ENCODE results near the gene ZNF343.
"Not testable (repeated sequence)": the region's sequence is repeated elsewhere in the genome, so short reads cannot be mapped to it uniquely, and the experiment has no call there.

Gene ZNF343

DNA sequence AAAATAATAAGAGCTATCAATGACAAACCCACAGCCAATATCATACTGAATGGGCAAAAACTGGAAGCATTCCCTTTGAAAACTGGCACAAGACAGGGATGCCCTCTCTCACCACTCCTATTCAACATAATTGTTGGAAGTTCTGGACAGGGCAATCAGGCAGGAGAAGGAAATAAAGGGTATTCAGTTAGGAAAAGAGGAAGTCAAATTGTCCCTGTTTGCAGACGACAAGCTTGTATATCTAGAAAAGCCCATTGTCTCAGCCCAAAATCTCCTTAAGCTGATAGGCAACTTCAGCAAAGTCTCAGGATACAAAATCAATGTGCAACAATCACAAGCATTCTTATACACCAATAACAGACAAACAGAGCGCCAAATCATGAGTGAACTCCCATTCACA lies 3.9 kb downstream of the ZNF343 start:
- not testable (repeated sequence) for H3K36me3 ChIP-seq (ENCODE audit: insufficient read depth, low read length); H3K4me1 ChIP-seq (ENCODE audit: control insufficient read depth, insufficient read depth, low read length, unreplicated experiment); H3K27ac ChIP-seq (ENCODE audit: low read depth, low read length); H3K27me3 ChIP-seq (ENCODE audit: insufficient read depth, low read length); H3K4me3 ChIP-seq (ENCODE audit: low read depth, low read length); H2AFZ ChIP-seq (ENCODE audit: low read length, unreplicated experiment)
- peaks cover 28% of the 10 kb centered on the region for H3K79me2 ChIP-seq (ENCODE audit: control insufficient read depth, insufficient read depth, low read length, unreplicated experiment)

- H3K36me3 ChIP-seq (ENCODE audit: insufficient read depth, low read length); H3K27me3 ChIP-seq (ENCODE audit: insufficient read depth, low read length); H3K4me1 ChIP-seq (ENCODE audit: control insufficient read depth, insufficient read depth, low read length, unreplicated experiment); H3K27ac ChIP-seq (ENCODE audit: low read depth, low read length); H2AFZ ChIP-seq (ENCODE audit: low read length, unreplicated experiment); H3K4me3 ChIP-seq (ENCODE audit: low read depth, low read length): not testable (repeated sequence)
- peaks cover 20% of the 10 kb centered on the region for H3K79me2 ChIP-seq (ENCODE audit: control insufficient read depth, insufficient read depth, low read length, unreplicated experiment)
These were observed 5.8 kb downstream of the ZNF343 start for GRCh38 chr20:2502808-2503384.

DNA sequence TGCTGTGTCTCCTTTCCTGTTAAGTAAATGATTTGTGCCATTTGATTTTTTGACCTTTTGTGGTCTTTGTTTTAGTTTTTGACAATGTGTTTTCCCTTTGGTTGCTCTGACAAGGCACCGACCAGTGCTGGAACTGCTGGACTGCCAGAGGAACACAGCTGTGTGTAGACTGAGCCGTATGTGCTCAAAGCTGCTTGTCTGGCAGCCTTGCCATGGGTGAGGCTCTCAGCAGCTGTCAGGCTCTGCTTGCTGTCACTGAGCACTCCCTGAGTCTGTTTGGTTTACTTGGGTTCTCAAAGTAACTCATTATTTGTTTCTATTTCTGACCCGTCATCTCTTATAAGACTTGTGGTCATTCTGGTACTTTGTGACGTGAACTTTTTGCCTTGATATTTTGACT lies 23.1 kb downstream of the ZNF343 start:
- Histone ChIP-seq H3K4me1 (ENCODE audit: control insufficient read depth, insufficient read depth, low read length, unreplicated experiment) (no peaks in the 10 kb centered on the region), H3K27ac (ENCODE audit: low read depth, low read length) (no peak overlapping the region), H3K4me3 (ENCODE audit: low read depth, low read length) (no peak overlapping the region), H3K79me2 (ENCODE audit: control insufficient read depth, insufficient read depth, low read length, unreplicated experiment) (no peaks in the 10 kb centered on the region), H3K36me3 (ENCODE audit: insufficient read depth, low read length) (peaks cover 28% of the 10 kb centered on the region), H2AFZ (ENCODE audit: low read length, unreplicated experiment) (no peak overlapping the region), H3K27me3 (ENCODE audit: insufficient read depth, low read length) (no peaks in the 10 kb centered on the region)

DNA sequence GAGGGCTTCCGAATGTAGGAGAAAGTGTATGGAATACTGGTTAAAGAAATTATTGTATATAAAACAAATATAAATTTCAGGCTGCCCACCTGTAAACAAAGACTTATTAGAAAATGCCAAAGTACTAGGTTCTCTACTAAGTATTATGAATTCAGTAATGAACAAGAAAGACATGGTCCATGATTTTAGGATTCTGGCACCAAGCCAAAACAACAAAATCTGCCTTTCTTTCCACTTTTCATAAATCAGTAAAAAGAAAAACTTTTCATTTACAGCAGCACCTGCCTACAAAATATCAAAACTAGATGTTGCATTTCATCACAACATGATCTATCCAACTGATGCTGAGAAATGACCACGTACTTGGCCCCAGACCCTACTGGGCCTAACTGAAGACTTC lies 23.6 kb downstream of the ZNF343 start:
- Histone ChIP-seq H3K27ac (ENCODE audit: low read depth, low read length) (no peak overlapping the region), H3K4me3 (ENCODE audit: low read depth, low read length) (no peak overlapping the region), H3K27me3 (ENCODE audit: insufficient read depth, low read length) (no peaks in the 10 kb centered on the region), H3K4me1 (ENCODE audit: control insufficient read depth, insufficient read depth, low read length, unreplicated experiment) (no peaks in the 10 kb centered on the region), H2AFZ (ENCODE audit: low read length, unreplicated experiment) (no peak overlapping the region), H3K36me3 (ENCODE audit: insufficient read depth, low read length) (peaks cover 28% of the 10 kb centered on the region), H3K79me2 (ENCODE audit: control insufficient read depth, insufficient read depth, low read length, unreplicated experiment) (no peaks in the 10 kb centered on the region)

DNA sequence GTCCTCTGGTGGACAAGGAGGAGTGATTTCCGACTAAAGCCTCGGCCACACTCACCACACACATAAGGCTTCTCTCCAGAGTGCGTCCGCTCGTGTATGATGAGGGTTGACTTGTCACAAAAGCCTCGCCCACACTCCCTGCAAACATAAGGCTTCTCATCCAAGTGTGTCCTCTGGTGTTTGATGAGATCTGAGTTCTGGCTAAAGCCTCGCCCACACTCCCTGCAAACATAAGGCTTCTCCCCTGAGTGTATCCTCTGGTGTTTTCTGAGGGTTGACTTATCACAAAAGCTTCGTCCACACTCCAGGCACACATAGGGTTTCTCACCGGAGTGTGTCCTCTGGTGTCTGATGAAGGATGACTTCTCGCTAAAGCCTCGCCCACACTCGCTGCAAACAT lies 25.2 kb downstream of the ZNF343 start:
- Histone ChIP-seq H3K27ac (ENCODE audit: low read depth, low read length) (no peak overlapping the region), H3K36me3 (ENCODE audit: insufficient read depth, low read length) (peaks cover 28% of the 10 kb centered on the region), H3K79me2 (ENCODE audit: control insufficient read depth, insufficient read depth, low read length, unreplicated experiment) (no peaks in the 10 kb centered on the region), H2AFZ (ENCODE audit: low read length, unreplicated experiment) (no peak overlapping the region), H3K4me1 (ENCODE audit: control insufficient read depth, insufficient read depth, low read length, unreplicated experiment) (no peaks in the 10 kb centered on the region), H3K27me3 (ENCODE audit: insufficient read depth, low read length) (no peaks in the 10 kb centered on the region), H3K4me3 (ENCODE audit: low read depth, low read length) (no peak overlapping the region)

GRCh38 chr20:2480381-2480780 lies 28.3 kb downstream of the ZNF343 start:
- no peak overlapping the region for H3K27ac ChIP-seq (ENCODE audit: low read depth, low read length)
- peaks cover 13% of the 10 kb centered on the region; the same call in 1 of the 2 replicates for H3K36me3 ChIP-seq (ENCODE audit: insufficient read depth, low read length)
- no peaks in the 10 kb centered on the region for H3K4me1 ChIP-seq (ENCODE audit: control insufficient read depth, insufficient read depth, low read length, unreplicated experiment)
- H3K4me3 ChIP-seq (ENCODE audit: low read depth, low read length) = no peak overlapping the region
- H2AFZ ChIP-seq (ENCODE audit: low read length, unreplicated experiment) = no peak overlapping the region
- no peaks in the 10 kb centered on the region for H3K27me3 ChIP-seq (ENCODE audit: insufficient read depth, low read length)
- no peaks in the 10 kb centered on the region for H3K79me2 ChIP-seq (ENCODE audit: control insufficient read depth, insufficient read depth, low read length, unreplicated experiment)

DNA sequence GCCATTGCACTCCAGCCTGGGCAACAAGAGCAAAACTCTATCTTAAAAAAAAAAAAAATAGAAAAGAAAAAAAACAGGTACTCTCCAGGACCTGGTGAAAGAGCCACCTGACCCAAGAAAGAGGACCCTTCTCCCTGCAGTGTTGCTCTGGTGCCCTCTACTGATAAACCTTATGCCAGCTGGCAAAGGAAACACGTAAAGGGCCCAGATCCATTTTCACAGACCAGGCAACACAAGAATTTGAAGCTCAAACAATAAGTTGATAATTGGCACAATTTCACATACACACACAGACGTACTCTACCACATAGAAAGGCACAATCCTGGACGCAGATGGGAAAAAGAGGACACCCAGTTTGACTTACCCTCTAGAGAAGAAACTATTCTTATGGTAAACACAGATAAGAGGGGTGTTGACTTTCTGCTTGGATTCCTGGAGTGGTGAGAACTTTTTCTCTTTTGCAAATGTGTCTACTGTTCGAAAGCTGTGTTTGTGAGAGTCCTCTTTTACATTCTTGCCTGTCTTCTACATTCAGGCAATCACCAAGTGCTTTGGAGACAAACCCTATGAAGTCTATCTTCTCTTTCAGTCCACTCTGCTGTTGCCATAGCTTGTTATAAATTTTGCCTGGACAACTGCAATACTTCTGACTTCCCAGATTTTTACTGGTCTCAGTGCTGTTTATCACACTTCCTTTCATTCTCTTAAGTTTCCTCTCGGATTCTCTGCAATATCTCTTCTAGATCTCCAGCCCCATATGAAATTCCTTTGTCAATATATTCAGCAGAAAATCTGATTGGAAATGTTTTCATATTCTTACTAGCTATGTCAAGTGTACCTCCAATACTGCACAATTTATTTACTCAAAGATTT lies 31.7 kb downstream of the ZNF343 start:
- Histone ChIP-seq H3K4me3 (ENCODE audit: low read depth, low read length) (no peak overlapping the region), H3K79me2 (ENCODE audit: control insufficient read depth, insufficient read depth, low read length, unreplicated experiment) (no peaks in the 10 kb centered on the region), H2AFZ (ENCODE audit: low read length, unreplicated experiment) (no peak overlapping the region), H3K36me3 (ENCODE audit: insufficient read depth, low read length) (no peaks in the 10 kb centered on the region), H3K4me1 (ENCODE audit: control insufficient read depth, insufficient read depth, low read length, unreplicated experiment) (peaks cover 8% of the 10 kb centered on the region), H3K27ac (ENCODE audit: low read depth, low read length) (no peak overlapping the region), H3K27me3 (ENCODE audit: insufficient read depth, low read length) (no peaks in the 10 kb centered on the region)

GRCh38 chr20:2475850-2476741 lies 32.6 kb downstream of the ZNF343 start:
- H3K27ac ChIP-seq (ENCODE audit: low read depth, low read length) = no peak overlapping the region
- H3K36me3 ChIP-seq (ENCODE audit: insufficient read depth, low read length) = no peaks in the 10 kb centered on the region
- H3K4me3 ChIP-seq (ENCODE audit: low read depth, low read length) = no peak overlapping the region
- peaks cover 10% of the 10 kb centered on the region for H3K4me1 ChIP-seq (ENCODE audit: control insufficient read depth, insufficient read depth, low read length, unreplicated experiment)
- no peak overlapping the region for H2AFZ ChIP-seq (ENCODE audit: low read length, unreplicated experiment)
- no peaks in the 10 kb centered on the region for H3K79me2 ChIP-seq (ENCODE audit: control insufficient read depth, insufficient read depth, low read length, unreplicated experiment)
- no peaks in the 10 kb centered on the region for H3K27me3 ChIP-seq (ENCODE audit: insufficient read depth, low read length)

GRCh38 chr20:2473516-2473915 lies 35.2 kb downstream of the ZNF343 start:
- Histone ChIP-seq H3K4me3 (ENCODE audit: low read depth, low read length) (0 out of 2 replicates have a peak overlapping the region, but pooled peaks have one; percentile 5), H3K36me3 (ENCODE audit: insufficient read depth, low read length) (peaks cover 4% of the 10 kb centered on the region; the same call in 1 of the 2 replicates), H3K27ac (ENCODE audit: low read depth, low read length) (peak overlapping the region; percentile 68), H2AFZ (ENCODE audit: low read length, unreplicated experiment) (no peak overlapping the region), H3K4me1 (ENCODE audit: control insufficient read depth, insufficient read depth, low read length, unreplicated experiment) (peaks cover 17% of the 10 kb centered on the region), H3K79me2 (ENCODE audit: control insufficient read depth, insufficient read depth, low read length, unreplicated experiment) (peaks cover 21% of the 10 kb centered on the region), H3K27me3 (ENCODE audit: insufficient read depth, low read length) (no peaks in the 10 kb centered on the region)

DNA sequence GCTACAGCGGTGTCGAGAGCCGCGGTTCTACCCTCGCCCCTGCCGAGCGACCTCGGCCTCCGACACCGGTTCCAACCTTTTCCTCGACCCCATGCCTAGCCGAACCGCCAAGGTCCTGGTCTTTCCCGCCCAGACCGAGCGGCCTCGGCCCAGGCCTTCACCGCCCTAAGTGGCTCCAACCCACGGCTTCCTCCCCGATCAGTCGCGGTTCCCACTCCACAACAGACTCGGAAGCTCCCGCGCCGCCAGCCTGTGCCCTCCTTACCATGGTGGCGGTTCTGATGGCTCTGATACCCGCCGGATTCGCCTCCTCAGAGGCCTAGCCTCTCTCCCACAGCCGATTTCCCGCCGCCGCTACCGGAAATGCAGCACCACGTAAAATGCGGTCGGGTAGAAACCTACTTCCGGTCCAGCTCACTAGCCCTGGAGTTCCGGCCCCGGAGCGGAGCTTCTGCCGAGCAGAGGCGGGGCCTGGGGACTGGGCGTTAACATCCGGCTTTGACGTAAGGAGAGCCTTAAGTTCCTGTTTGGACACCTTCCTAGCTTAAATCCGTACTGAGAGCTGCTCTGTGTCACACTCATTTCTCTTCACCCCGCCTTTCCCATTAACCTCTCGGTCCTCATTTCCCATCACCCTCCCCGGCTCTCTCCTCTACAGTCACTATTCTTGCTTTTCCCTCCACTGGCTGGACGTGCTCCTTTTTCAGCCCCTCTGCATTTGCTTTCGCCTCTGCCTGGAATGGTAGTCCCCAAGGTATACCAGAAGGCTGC lies 38.1 kb downstream of the ZNF343 start, which contains the start of gene SNRPB:
Gene SNRPB (minus strand): TSS at position 367 of the 771 bp plus-strand sequence. CDS start 99 bp downstream, at position 268.
- H3K27ac ChIP-seq (ENCODE audit: low read depth, low read length) = peak within 1 kb of the TSS; percentile 93
- H3K79me2 ChIP-seq (ENCODE audit: control insufficient read depth, insufficient read depth, low read length, unreplicated experiment) = peaks cover 49% of the 10 kb centered on the region

More for the DNA sequence above, 38.1 kb downstream of the ZNF343 start, which contains the start of gene SNRPB:
- Histone ChIP-seq H3K36me3 (ENCODE audit: insufficient read depth, low read length) (peaks cover 32% of the 10 kb centered on the region), H2AFZ (ENCODE audit: low read length, unreplicated experiment) (peak within 1 kb of the TSS; percentile 82), H3K4me1 (ENCODE audit: control insufficient read depth, insufficient read depth, low read length, unreplicated experiment) (peaks cover 29% of the 10 kb centered on the region), H3K27me3 (ENCODE audit: insufficient read depth, low read length) (no peaks in the 10 kb centered on the region), H3K4me3 (ENCODE audit: low read depth, low read length) (peak within 1 kb of the TSS; percentile 97)
